EL (cell line): Measurements from ENCODE around the gene BICDL1.

ENCODE experiments used
- DNase-seq: peaks from one replicate; pipeline ENCODE4 v3.0.0-alpha.2; 2016

Gene BICDL1

DNA sequence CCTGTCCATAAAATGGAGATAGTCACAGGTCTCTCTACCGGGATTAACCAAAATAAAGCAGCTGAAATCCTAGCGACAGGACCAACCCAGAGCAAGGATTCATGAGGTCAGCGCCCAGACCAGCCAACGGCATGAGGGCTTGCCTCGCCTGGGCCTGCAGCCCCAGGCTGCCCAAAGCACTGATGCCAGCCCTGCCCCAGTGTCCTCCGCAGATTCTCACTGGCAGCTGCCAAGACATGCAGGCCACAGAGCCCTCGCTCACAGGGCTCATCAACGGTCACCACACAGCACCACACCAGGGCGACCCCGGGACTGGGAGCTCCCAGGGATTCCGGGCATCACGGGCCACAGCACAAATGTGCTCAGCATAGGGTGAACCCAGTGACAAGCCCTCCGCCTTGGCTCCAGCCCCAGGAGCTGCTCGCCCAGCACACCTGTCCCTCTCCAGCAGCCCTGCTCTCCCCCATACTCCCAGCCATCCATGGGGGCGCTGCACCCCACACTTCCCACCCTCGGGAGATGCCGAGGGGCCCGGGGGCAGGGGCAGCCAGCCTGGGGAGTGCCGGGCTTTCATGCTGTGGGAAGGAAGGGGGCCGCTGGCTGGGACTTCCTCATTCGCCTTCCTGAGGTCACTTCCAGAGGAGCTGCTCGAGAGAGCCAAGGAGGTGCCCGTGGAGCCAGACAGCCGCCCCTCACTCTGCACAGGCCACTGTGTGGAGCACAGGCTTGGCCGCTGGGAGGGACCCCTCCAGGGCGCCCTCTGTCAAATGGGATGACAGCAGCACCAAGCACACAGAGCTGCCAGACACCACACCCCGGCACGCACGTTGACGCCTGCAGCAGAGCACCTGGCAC, 113.4 kb downstream of the BICDL1 start:
- DNase-seq = no peak

- no peak for DNase-seq
Measured at GRCh38 chr12:120103044-120103338, 114.0 kb downstream of the BICDL1 start.

DNA sequence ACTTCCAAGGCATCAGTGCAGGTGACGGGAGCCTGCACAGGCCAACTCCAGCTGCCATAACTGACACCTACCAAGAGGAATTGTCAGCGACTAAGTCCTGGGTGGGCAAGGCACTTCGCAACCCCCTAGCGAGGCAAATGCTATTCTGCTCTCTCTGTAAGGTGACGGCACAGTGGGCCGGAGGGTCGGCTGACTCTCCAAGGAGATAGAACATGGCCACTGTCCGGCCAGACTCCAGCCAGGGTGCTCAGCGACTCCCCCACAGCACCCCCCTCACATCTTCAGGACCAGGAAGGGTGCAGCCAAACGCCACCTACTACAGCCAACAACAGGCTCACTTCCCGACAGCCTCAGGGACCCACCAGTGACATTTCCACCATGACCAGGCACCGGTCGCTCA, 114.3 kb downstream of the BICDL1 start:
- no peak for DNase-seq

GRCh38 chr12:120106151-120106550, 117.1 kb downstream of the BICDL1 start:
- no peak for DNase-seq

GRCh38 chr12:120109570-120110267, 120.7 kb downstream of the BICDL1 start:
- DNase-seq = no peak

GRCh38 chr12:120110550-120111501, 121.8 kb downstream of the BICDL1 start:
- no peak for DNase-seq

GRCh38 chr12:120115066-120115465, 126.0 kb downstream of the BICDL1 start:
- DNase-seq = no peak

- peak; percentile 52 for DNase-seq
Measured at GRCh38 chr12:120115692-120116440, 126.8 kb downstream of the BICDL1 start.

GRCh38 chr12:120116441-120116791, 127.4 kb downstream of the BICDL1 start, which contains the start of gene RAB35:
Gene RAB35, minus strand, starts transcription at chr12:120116753. Its CDS starts 103 bp downstream, at chr12:120116650.
- DNase-seq = no peak

DNA sequence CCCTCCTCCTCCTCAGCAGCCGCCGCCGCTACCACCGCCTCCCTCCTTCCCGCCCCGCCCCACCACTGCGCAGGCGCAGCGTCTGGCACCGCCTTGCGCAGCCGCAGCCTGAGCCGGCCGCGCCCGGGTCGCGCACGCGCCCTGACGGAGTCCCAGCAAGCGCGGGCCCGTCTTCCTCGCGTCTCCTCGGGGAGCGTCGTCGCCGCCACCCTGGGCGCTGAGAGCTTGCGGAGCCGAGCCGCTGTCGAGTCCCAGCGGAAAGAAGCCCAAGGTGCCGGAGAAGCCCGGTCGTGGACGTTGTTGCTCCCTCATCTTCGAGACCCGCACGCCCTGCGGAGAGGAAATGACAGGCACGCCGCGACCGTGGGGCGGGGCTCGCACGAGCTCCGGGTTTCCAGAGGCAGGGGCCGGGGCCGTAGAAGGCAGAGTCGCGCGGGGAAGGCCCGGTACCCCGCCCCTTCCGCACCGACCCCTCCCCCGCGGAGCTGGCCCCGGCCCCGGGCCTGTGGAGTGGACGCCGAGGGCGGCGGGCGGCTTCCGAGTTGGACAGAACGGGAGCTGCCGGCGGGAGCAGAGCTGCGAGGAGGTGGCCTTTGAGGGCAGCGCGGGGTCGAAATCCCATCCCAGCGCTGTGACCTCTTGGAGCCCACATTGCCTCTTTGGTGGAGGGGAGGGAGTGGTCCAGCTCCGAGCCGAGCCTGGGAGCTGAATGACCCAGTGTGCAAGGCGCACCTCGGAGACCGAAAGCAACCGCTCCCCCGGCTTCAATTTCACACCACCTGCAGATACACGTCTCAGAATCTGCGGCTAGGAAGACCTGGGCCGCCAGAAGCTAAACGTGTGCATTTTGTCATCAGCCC, 128.0 kb downstream of the BICDL1 start:
- DNase-seq = peak; percentile 93

- DNase-seq = no peak
Measured at GRCh38 chr12:120117961-120118320, 128.9 kb downstream of the BICDL1 start.

DNA sequence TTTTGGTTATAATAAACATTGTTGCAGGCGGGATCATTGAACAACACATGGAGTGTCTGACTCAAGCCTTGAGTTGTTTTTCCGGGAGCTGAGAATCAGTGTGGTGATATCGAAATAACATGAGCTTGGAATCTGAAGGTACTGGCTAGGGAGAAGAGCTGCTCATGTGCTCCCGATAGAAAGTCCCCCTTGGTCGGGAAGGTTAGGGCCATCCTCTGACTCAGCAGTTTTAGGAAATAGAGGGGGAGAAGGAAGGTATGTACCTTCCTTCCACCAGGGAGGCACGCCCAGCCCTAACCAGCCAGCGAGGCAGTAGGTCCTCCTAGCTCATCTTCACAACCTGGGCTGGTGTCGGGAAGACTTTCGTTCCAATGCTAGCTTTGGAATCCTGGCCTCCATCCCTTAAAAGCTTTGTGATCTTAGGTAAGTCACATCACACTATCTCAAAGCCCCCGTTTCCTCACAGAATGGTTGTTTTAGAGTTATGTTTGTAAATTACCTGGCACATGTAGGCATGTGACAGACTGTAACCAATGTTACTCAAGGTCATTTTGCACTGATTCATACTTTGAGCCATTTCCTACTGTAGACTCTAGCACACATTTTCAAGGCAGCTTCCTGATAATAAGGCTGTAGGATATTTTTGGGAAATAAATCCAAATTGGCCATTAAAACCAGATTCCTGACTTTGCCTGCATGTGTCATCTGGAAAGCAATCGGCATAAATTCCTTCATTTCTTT, 129.5 kb downstream of the BICDL1 start:
- DNase-seq = peak; percentile 56

DNA sequence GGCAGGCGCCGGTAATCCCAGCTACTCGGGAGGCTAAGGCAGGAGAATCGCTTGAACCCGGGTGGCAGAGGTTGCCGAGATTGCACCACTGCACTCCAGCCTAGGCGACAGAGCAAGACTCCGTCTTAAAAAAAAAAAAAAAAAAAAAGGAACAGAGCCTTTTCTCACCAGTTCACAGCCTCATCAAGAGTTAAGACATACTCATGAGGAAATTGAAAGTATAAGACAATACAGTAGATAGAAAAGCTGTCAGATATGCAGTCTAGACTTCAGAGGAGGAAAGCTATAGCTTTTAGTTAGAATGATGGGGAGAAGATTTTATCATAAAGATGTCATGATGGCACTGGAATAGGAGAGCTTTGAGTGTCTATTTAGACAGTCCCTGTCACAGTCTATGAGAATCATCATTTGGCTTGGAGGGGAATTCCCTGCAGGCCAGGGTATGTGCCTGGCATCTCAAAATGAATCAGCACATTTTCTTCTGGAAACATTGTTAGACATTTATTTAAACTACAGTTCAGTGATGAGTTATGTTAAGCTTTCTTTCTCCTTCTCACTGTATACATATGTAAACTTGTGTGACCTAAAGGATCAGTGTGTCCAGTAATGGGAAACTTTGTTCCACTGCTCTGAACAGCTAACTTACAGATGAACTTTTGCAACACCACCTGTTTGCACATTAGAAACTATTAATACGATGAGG, 130.4 kb downstream of the BICDL1 start:
- peak; percentile 69 for DNase-seq

GRCh38 chr12:120121343-120121742, 132.3 kb downstream of the BICDL1 start:
- no peak for DNase-seq

- DNase-seq = no peak
Measured at GRCh38 chr12:120121766-120122293, 132.8 kb downstream of the BICDL1 start.

GRCh38 chr12:120125029-120125428, 136.0 kb downstream of the BICDL1 start:
- DNase-seq = no peak

DNA sequence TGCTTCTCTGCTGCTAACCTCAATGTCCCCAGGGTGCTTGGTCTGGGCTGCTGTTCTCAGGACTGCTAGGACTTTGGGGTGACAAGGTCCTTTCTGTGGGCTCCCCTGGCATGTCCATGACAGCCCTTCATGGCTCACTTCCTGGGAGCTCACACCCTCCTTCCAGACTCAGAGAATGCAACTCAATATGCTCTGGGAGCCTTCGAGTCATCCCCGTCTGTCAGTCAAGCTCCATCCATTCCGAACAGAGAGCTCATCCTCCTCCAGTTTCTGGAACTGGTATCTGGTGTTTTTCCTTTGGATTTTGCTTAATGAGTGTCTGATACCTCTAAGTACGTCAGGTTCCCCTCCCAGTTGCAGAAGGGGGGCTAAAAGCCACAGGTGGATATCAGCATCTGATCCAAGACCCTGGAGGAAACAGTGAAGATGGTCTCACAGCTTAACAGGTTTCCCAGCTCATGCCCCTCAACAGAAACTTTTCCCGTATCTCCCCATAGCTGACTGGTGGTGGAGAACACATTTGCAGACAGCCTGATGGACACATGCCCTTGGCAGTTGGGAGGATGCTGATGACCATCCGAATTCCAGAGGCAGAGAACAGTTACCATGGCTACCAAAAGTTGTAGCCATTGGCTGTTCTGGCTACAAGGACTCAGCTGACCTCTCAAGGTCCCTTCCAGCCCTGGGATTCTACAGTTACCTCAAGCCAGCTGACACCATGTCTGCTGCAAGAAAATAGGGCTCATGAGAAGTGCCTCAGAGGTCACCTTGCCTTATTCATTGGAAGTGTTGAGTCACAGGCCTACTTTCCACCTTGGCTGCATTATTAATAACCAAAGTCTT, 137.0 kb downstream of the BICDL1 start:
- peak; percentile 31 for DNase-seq

GRCh38 chr12:120126635-120127005, 137.6 kb downstream of the BICDL1 start:
- DNase-seq = no peak

GRCh38 chr12:120130011-120130410, 141.0 kb downstream of the BICDL1 start:
- no peak for DNase-seq
